ENCODE data around the gene CYP3A4. TPM values are rescaled to one million over a fixed set of nuclear protein-coding genes. Genes with fewer than 3 reads are reported as not detected.

CYP3A4 gene
- total RNA-seq, 4 donors from 2014 or later = not detected

GRCh38 chr7:99768471-99768870 is 15.5 kb downstream of the CYP3A4 start:
- TF ChIP-seq CTCF (IDR thresholded peaks at IDR 0.05) (no peak), POLR2A (IDR thresholded peaks at IDR 0.05) (no peak)
- intact Hi-C loops (cut with DNase I) = no loop called here

GRCh38 chr7:99767662-99768061 is 16.3 kb downstream of the CYP3A4 start:
- no peaks in the 10 kb centered on the region for H3K27me3 ChIP-seq

More at GRCh38 chr7:99768471-99768870, 15.5 kb downstream of the CYP3A4 start:
- Histone ChIP-seq H3K36me3 (no peaks in the 10 kb centered on the region), H3K4me3 (no peak overlapping the region), H3K9me3 (no peaks in the 10 kb centered on the region), H3K4me1 (peaks cover 0 to 8% (median 0%) of the 10 kb centered on the region in 3 donors), H3K27me3 (no peaks in the 10 kb centered on the region), H3K27ac (no peak overlapping the region)
- WGBS, 2 donors = 82 to 83% methylated on average over 2 of the region's 2 CpGs
- DNase-seq = no peak

GRCh38 chr7:99766484-99767099 is 17.4 kb downstream of the CYP3A4 start:
- intact Hi-C loops (cut with DNase I) = no loop called here
- Histone ChIP-seq H3K4me1 (peaks cover 0 to 14% (median 0%) of the 10 kb centered on the region in 3 donors), H3K4me3 (no peak overlapping the region), H3K27me3 (no peaks in the 10 kb centered on the region), H3K9me3 (no peaks in the 10 kb centered on the region), H3K27ac (no peak overlapping the region), H3K36me3 (no peaks in the 10 kb centered on the region)
- no peak for DNase-seq
- TF ChIP-seq CTCF (IDR thresholded peaks at IDR 0.05) (no peak), POLR2A (IDR thresholded peaks at IDR 0.05) (no peak)
- 88 to 90% methylated on average over 3 of the region's 3 CpGs for WGBS, 2 donors

More at GRCh38 chr7:99767662-99768061, 16.3 kb downstream of the CYP3A4 start:
- no peak overlapping the region for H3K27ac ChIP-seq
- H3K9me3 ChIP-seq = no peaks in the 10 kb centered on the region
- WGBS, 2 donors = 54 to 58% methylated on average over 1 of the region's 1 CpG
- peaks cover 0 to 16% (median 0%) of the 10 kb centered on the region in 3 donors for H3K4me1 ChIP-seq
- DNase-seq = no peak
- intact Hi-C loops (cut with DNase I) = no loop called here
- H3K4me3 ChIP-seq = no peak overlapping the region
- TF ChIP-seq CTCF (IDR thresholded peaks at IDR 0.05) = no peak
- no peak for TF ChIP-seq POLR2A (IDR thresholded peaks at IDR 0.05)
- H3K36me3 ChIP-seq = no peaks in the 10 kb centered on the region

GRCh38 chr7:99764478-99764877 is 19.5 kb downstream of the CYP3A4 start:
- WGBS, 2 donors = 78 to 82% methylated on average over 3 of the region's 3 CpGs
- DNase-seq = no peak

More at GRCh38 chr7:99764478-99764877, 19.5 kb downstream of the CYP3A4 start:
- H3K36me3 ChIP-seq = no peaks in the 10 kb centered on the region
- no peaks in the 10 kb centered on the region for H3K9me3 ChIP-seq
- no peak overlapping the region for H3K4me3 ChIP-seq
- H3K27me3 ChIP-seq = no peaks in the 10 kb centered on the region
- no peak overlapping the region for H3K27ac ChIP-seq
- TF ChIP-seq POLR2A (IDR thresholded peaks at IDR 0.05) (no peak), CTCF (IDR thresholded peaks at IDR 0.05) (no peak)
- peaks cover 0 to 14% (median 0%) of the 10 kb centered on the region in 3 donors for H3K4me1 ChIP-seq
- intact Hi-C loops (cut with DNase I) = no loop called here

Data from esophagus squamous epithelium (tissue), 5 donors.